GM19455 (cell line): ENCODE data around the gene TGFBR2.

Experiments used
- ATAC-seq: cut with Tn5 transposase; IDR thresholded peaks from one replicate; pipeline ENCODE4 v1.9.1; 2021; ENCODE audit not compliant: unreplicated experiment

TGFBR2 gene

DNA sequence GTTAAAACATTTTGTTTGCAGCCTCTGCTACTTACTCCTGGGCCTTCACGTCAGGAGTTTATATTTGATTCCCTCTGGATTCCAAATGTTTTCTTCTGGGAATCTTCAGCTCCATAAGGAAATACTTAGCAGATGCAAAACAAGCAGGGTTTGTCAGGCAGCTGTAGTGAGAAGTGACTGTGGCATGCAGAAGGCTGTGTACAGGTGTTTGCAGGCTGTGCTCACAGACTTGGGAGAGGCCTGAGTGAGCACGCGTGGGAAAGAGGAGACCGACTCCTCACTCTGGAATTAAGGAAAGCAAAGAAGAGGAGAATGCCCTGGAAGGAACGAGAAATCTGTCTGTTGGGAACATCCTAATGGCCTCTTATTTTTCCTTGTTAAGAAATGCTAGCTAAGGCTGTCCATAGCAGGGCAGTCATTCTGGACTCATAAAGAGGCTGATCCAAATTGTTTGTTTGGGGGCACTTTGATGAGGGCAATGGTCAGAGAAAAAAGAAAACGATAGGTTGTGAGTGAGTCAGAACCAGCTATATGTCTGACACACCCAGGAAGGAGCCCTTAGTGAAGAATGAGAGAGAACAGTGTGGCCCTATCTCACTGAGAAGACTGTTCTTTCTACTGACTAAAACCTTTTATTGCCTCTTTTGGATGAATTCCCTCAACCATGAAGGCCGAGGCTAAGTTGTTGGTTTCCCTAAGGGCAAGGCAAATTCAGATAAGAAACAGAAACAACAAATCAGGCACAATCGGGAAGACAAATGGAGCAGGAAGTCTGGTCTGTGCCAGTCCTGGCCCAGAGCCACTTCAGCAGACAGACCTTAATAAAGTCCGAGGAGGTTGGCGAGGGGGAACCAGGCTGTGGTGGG, 82.6 kb downstream of the TGFBR2 start:
- ATAC-seq = no peak

- no peak for ATAC-seq
Measured at GRCh38 chr3:30690199-30690598, 83.8 kb downstream of the TGFBR2 start.

- no peak for ATAC-seq
Measured at GRCh38 chr3:30691249-30691880, 85.0 kb downstream of the TGFBR2 start.

- ATAC-seq = no peak
Measured at GRCh38 chr3:30691944-30692343, 85.5 kb downstream of the TGFBR2 start.

DNA sequence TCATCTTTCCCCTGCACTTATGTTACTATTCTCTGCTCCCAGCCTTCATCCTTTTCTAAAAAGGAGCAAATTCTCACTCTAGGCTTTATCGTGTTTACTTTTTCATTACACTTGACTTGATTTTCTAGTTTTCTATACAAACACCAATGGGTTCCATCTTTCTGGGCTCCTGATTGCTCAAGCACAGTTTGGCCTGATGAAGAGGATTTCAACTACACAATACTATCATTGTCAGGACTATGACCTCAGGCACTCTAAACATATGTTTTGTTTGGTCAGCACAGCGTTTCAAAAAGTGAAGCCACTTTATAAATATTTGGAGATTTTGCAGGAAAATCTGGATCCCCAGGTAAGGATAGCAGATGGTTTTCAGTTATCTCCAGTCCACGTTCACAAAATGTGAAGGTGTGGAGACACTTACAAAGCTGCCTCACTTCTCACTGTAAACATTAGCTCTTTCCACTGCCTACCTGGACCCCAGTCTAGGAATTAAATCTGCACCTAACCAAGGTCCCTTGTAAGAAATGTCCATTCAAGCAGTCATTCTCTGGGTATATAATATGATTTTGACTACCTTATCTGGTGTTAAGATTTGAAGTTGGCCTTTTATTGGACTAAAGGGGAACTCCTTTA, 86.2 kb downstream of the TGFBR2 start:
- no peak for ATAC-seq

- ATAC-seq = peak; percentile 92
Measured at GRCh38 chr3:30693470-30694120, 87.2 kb downstream of the TGFBR2 start.

DNA sequence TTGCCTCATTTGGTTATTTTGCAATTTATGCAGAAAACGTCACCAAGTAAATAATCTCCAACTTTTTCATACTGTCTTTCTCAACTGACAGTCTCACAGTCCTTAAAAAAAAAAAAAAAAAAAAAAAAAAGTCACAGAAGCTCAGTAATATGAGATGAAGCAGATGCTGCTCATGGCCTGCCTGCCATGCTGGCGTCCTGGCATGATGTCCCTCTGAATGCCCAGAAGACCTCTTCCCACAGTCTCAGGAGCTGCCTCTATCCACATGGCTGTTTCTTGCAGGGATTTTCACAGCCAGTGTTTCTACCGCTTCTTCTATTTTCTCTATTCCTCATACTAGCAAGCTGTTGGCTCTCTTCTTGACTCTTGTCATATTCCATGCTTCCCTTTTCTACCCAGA, 87.7 kb downstream of the TGFBR2 start:
- no peak for ATAC-seq

DNA sequence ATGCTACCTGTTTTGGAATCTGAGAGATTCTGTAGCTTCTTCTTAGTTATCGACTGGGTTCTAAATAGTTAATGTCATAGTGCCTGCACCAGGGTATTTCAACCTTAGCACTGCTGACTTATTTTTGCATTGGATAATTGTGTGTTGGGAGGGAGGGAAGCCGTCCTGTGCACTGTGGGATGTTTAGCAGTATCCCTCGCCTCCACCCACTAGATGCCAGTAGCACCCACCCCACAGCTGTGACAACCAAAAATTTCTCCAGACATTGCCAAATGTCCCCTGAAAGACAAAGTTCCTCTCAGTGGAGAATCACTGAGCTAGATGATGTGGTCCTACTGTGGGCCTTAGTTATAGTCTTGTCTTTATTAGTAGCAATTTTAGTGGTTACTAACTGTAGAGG, 88.3 kb downstream of the TGFBR2 start:
- ATAC-seq = no peak

DNA sequence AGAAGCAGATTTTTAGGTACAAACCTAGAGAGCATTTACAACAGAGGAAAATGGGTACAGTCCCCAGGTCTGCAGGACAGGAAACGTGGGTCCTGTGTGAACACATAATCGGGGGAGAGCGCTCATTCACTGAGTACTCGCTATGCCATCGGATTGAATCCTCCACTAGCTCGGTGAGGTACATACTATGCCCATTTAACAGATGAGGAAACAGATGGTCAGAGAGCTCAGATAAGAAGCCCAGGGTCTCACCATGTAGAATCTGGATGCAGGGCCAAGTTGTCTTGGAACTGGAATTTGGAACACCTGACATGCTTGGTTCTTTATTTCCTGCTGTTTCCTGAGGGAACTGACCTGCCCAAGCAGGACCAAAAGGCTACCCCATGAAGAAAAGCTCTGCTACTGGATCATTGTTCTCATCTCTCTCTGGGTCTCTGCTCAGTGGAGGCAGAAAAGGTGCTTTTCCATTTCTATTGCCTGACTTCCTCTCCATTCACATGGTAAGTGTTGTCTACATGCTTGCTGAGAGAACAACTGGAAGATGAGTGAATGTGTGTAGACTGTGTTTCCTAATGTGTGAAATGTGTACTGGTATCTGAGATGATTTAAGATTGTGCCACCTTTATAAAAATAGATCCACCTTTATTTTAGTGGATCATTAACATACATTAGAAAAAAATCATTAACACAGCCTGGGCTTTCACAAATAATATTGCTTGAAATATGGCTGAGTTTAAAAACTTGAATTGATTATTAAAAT, 89.1 kb downstream of the TGFBR2 start:
- ATAC-seq = no peak

DNA sequence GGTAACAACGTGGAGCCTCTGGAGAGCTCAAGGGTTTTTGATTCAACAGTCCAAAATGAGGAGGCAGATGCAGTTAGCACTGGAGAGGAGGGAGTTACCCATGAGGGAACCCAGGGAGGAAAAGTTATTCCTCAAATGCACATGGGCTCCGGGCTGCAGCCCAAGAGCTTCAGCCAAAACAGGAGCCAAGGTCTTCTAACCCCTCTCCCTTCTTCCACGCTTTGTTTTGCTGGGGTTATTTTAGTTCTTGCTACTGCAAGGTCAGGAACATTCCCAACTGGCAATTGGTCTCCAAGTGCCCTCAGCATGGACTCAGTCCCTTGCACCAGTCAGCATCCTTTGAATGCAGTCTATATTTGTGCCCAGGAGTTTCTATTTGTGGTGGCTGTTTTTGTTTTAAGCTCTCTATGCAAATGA, 90.0 kb downstream of the TGFBR2 start:
- ATAC-seq = no peak

DNA sequence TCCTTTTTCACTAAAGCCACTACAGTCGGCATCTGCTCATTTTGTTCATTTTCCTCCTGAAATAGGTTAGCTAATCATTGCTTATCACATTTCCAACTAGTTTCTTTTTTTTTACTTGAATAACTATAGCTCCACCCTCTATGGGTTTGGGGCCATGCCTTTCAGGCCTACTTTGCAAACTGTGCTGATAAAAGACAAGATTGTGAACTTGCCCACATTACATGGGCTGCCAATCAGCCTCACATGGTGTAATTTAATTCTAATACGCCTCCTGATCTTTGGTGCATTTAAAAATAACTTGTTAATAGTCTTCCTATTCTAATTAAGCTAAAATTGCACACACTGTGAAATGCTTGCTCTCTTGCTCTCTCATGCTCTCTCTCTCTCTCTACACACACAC, 90.5 kb downstream of the TGFBR2 start:
- no peak for ATAC-seq

DNA sequence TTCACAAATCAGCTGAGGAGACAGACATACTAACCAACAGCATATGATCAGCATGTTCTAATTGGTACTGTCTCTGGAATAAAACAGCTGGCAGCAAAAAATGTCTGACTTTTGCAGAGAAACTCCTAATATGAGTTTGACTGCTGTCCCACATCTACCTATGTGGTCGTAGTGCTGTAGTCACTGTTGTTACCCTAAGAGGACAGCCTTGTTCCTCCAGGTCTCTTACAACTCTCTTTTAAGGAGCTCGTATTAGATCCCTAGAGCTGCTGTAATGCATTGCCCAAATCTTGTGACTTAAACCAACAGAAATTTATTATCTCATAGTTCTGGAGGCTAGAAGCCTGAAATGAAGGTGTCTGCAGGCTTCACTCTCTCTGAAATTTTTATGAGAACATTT, 92.1 kb downstream of the TGFBR2 start:
- ATAC-seq = no peak

DNA sequence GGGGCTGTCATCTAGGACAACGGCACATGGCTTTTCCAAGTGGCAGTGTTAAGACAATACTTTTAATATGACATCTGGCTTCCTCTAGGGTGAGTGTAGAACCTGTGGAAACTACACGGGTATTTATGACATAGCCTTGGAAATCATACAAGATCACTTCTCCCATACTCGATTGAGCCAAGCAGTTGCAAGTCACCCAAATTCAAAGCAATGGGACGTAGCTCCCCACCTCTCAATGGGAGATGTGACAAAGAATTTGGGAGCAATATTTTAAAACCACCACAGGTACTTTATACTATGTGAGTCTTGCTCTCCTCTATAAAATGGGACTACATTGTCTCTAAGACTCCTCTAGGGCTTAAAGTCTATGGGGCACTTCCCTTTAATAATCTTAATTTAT, 93.5 kb downstream of the TGFBR2 start:
- no peak for ATAC-seq

DNA sequence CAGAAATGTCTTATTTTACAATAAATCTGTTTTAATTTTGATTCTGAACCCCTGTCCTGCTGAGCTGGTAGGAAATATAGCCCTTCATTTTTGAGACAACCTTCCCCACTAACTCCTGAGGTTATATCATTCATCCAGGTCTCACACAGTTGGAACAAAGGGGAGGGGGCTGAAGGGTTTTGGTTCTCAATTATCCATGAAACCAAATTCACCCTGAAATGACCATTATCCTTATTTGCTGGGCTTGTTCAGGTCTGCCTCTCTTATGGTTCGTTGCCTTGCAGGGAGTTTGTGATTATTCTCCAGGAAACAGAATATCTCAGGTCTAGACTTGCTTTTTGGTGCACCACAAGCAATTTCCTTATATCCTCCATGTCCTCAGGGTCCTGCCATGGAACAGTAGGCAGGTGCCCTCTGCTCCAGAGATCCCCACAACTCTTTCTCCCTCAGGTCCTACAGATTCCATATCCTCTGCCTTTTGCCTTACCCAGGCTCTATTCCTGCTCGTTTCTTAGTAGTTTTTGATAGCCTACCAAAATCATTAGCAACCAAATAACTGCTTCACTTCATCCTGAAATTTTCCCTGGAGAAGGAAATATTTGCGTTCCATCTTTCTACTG, 94.4 kb downstream of the TGFBR2 start:
- ATAC-seq = no peak

DNA sequence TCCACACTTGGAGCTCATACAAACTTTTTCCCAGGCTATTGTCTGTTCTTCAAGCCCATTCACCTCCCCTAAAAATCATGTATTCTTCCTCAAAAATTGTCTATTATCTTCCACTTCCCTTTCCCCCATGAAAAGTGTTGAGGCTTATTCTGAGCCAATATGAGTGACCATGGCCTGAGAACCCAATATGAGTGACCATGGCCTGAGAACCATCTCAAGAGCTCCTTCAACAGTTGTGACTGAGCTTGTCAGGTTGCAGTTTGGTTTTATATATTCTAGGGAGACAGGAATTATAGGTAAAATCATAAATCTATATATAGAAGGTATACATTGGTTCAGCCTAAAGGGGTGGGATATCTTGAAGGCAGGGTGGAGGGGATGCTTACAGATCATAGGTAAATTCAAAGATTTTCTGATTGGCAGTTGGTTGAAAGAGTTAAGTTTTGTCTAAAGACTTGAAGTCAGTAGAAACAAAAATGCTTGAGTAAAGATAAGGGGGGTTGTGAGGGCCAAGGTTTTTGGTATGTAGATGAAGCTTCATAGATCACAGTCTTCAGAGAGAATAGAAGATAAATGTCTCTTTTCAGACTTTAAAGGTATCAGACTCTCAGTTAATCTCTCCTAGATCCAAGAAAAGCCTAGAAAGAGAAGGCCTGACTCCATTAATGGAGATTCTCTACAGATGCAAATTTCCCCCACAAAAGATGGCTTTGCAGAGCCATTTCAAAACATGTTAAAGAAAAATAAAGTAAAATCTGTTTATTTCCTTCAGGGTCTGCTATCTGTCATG, 95.8 kb downstream of the TGFBR2 start:
- ATAC-seq = no peak

- ATAC-seq = no peak
Measured at GRCh38 chr3:30702828-30703397, 96.5 kb downstream of the TGFBR2 start.

DNA sequence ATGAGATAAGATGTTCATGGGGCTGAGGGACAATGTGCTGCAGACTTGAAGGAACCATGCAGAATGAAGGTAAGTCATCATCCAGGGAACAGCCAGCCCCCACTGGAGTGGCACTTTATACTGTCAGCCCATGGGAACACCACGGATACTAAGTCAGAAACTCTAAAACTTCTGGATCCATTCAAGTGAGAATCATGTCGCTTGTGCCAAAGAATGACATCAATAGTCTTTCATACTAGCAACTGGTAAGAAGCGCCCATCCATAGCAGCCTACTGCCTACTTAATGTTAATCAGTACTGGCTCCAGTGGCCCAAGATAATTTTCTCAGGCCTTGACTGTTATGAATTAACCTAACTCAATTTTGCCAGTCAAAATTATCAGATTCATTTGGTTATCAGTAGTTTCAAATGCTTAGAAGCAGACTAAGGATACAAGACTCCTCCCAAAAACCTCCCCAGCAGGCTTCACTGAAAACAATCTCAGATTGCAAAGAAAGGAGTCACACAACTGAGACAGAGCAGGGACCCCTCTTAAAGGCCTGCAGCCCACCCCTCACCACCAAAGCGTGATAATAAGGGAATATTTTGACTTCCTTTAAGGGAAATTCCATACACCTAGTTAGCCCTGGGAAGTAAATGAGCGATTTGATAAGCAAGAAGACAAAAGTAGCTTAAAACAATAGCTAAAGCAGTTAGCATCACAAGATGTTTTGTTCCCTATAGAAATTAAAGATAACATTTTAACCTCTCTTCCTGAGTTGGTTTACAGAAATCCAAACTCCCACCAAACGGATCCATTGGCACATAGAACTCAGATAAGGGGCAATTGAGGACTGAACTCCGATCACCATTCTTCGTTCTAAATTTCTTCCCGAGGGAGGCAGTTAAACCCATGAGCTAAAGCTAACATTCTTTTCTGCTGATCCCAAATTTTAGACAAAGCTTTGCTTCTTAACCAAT, 98.8 kb downstream of the TGFBR2 start:
- no peak for ATAC-seq

GRCh38 chr3:30707825-30708224, 101.4 kb downstream of the TGFBR2 start:
- ATAC-seq = no peak
